Transverse colon (tissue), 4 donors: Measurements from ENCODE around the gene B4GALT2.

Source experiments
- CTCF ChIP-seq, 5 experiments: fragments of 200-600 bp in 3 of 5; fragments of 450-650 bp in 2 of 5; sonication (generic) in 3 of 5; IDR thresholded peaks; 1 replicate in 2 of 5; 2 replicates in 3 of 5; pipeline ENCODE4 v1.5.1; 2016 to 2017; ENCODE audit warnings: antibody characterized with exemption in 5 of 5, inconsistent platforms in 3 of 5, mild to moderate bottlenecking in 2 of 5, moderate library complexity in 1 of 5
- EP300 ChIP-seq: sonication (generic); formaldehyde crosslinking; IDR thresholded peaks from one replicate; pipeline ENCODE4 v1.6.1; 2017; ENCODE audit warnings: antibody characterized with exemption, low read depth
- POLR2A ChIP-seq: fragments of 450-650 bp; IDR thresholded peaks from one replicate; pipeline ENCODE4 v1.6.1; 2016; ENCODE audit warnings: antibody characterized with exemption, mild to moderate bottlenecking, moderate library complexity
- POLR2AphosphoS5 ChIP-seq, 3 donors: sonication (generic); formaldehyde crosslinking; IDR thresholded peaks; one replicate each; pipeline ENCODE4 v1.6.1; 2016; ENCODE audit warnings: antibody characterized with exemption in 3 of 3

- no peak for TF ChIP-seq CTCF (IDR thresholded peaks at IDR 0.05)
- TF ChIP-seq POLR2A: no peak
- TF ChIP-seq POLR2AphosphoS5 (IDR thresholded peaks at IDR 0.05): no peak
- no peak for TF ChIP-seq EP300
Measured at GRCh38 chr1:43965316-43965715, 13.7 kb upstream of the B4GALT2 start.
